A673 (cell line): Measurements from ENCODE around the gene TENT5A. TPM values are rescaled to one million over a fixed set of nuclear protein-coding genes. Genes with fewer than 3 reads are reported as not detected.

Experiments used
- Bru-seq: library from RNA; stranded (reverse); fragments of 400-500 nt; gene quantifications from one replicate; lab custom pipeline; 2021; lab: Mats Ljungman, UMichigan
- BruChase-seq, 2 experiments: library from RNA; stranded (reverse); fragments of 400-500 nt; gene quantifications; one replicate each; lab custom pipeline; 2021; lab: Mats Ljungman, UMichigan
- BruUV-seq: library from RNA; stranded (reverse); fragments of 400-500 nt; replicated peaks from 2 replicates; lab custom pipeline; 2021; lab: Mats Ljungman, UMichigan
- CTCF ChIA-PET: fragments of 300-600 bp; sonication (Branson Sonifier 250); formaldehyde crosslinking; loops from one replicate; lab custom pipeline; 2022; ENCODE audit warnings: antibody characterized with exemption; lab: Charles Lee
- POLR2A ChIA-PET: fragments of 300-600 bp; sonication (Branson Sonifier 250); formaldehyde crosslinking; loops from one replicate; lab custom pipeline; 2022; ENCODE audit warnings: antibody characterized with exemption; ENCODE audit not compliant: low non-redundant PET; lab: Charles Lee
- DNase-seq: peaks from one replicate; pipeline ENCODE4 v3.0.0-alpha.2; 2015; ENCODE audit warnings: low spot score
- H3K27ac ChIP-seq: fragments of 200-600 bp; sonication (generic); 2 replicates; pipeline ENCODE4 v1.5.1; 2016; ENCODE audit warnings: mixed run types, low read depth, mild to moderate bottlenecking, mixed read lengths, antibody characterized with exemption, low read length; ENCODE audit not compliant: poor library complexity, severe bottlenecking
- H3K27me3 ChIP-seq: fragments of 200-600 bp; sonication (generic); replicated peaks from 2 replicates; pipeline ENCODE4 v1.6.1; 2017; ENCODE audit warnings: mixed run types, low read depth, mild to moderate bottlenecking, mixed read lengths, antibody characterized with exemption, low read length; ENCODE audit not compliant: insufficient read depth, poor library complexity
- H3K36me3 ChIP-seq: fragments of 200-600 bp; sonication (generic); 2 replicates; pipeline ENCODE4 v1.6.1; 2016; ENCODE audit warnings: mixed run types, mild to moderate bottlenecking, mixed read lengths, antibody characterized with exemption, low read length; ENCODE audit not compliant: insufficient read depth, poor library complexity, severe bottlenecking
- H3K4me1 ChIP-seq: fragments of 200-600 bp; sonication (generic); 2 replicates; pipeline ENCODE4 v1.6.1; 2017; ENCODE audit warnings: mixed run types, mild to moderate bottlenecking, mixed read lengths, antibody characterized with exemption, low read length; ENCODE audit not compliant: insufficient read depth, poor library complexity, severe bottlenecking
- H3K4me3 ChIP-seq: fragments of 200-600 bp; sonication (generic); 2 replicates; pipeline ENCODE4 v1.5.1; 2016; ENCODE audit warnings: low read depth, mixed run types, mild to moderate bottlenecking, mixed read lengths, low read length; ENCODE audit not compliant: poor library complexity, severe bottlenecking
- H3K9me3 ChIP-seq: fragments of 200-600 bp; sonication (generic); 2 replicates; pipeline ENCODE4 v1.6.1; 2016; ENCODE audit warnings: mixed run types, low read depth, mild to moderate bottlenecking, mixed read lengths, antibody characterized with exemption, low read length; ENCODE audit not compliant: poor library complexity, severe bottlenecking
- CTCF ChIP-seq: fragments of 300-800, 200-600 bp; sonication (generic); conservative IDR thresholded peaks from 2 replicates; pipeline ENCODE4 v1.5.1; 2017; ENCODE audit warnings: low read depth, mild to moderate bottlenecking, antibody characterized with exemption, low read length, moderate library complexity, mixed read lengths
- EZH2 ChIP-seq: fragments of 200-600 bp; sonication (generic); IDR thresholded peaks from 2 replicates; pipeline ENCODE4 v1.6.1; 2017; ENCODE audit warnings: borderline replicate concordance, low read depth, mild to moderate bottlenecking, mixed read lengths, antibody characterized with exemption, low read length; ENCODE audit not compliant: poor library complexity, severe bottlenecking
- intact Hi-C: fragments of 100-400 bp; cut with micrococcal nuclease; formaldehyde crosslinking; loops from one replicate; pipeline ENCODE4 v1.10.0; 2022; ENCODE audit not compliant: unreplicated experiment
- long read RNA-seq: library from polyadenylated mRNA; stranded (forward); transcript quantifications from one replicate; pipeline ENCODE4 v2.0.0, GENCODE V29; 2022
- total RNA-seq: library from RNA; stranded (reverse); gene quantifications from 2 replicates; pipeline ENCODE4 v1.2.3, GENCODE V29; 2021

Gene TENT5A
- total RNA-seq (36.9 and 37.1 TPM in 2 replicates), Bru-seq, nascent RNA (percentile 98 among the genes with signal in this experiment), BruChase-seq, experiment 1, labeled RNA remaining after a 2-hour chase (percentile 100 among the genes with signal in this experiment), BruChase-seq, experiment 2, labeled RNA remaining after a 6-hour chase (percentile 88 among the genes with signal in this experiment)
- long read RNA-seq, full-length matches to known transcripts = 65 of 93 reads
- long read RNA-seq, partial matches to known transcripts = 9 of 93 reads
- long read RNA-seq, other reads (novel, unspliced or antisense) = 19 of 93 reads

- intact Hi-C loops = loop anchor here (2.0 to 5.0 kb wide), 11 partner anchors 140 to 1148 kb away; no protein-coding TSS in a partner anchor
- TF ChIP-seq EZH2 = no peak
- peak; percentile 46 for TF ChIP-seq CTCF
- no peaks in the 10 kb centered on the region for H3K9me3 ChIP-seq
- peak; percentile 94 for DNase-seq
- H3K27me3 ChIP-seq = no peaks in the 10 kb centered on the region
- peak within 1 kb of the TSS; percentile 82 for H3K27ac ChIP-seq
- peaks cover 23% of the 10 kb centered on the region for H3K4me1 ChIP-seq
- peaks cover 28% of the 10 kb centered on the region for H3K36me3 ChIP-seq
- H3K4me3 ChIP-seq = peak within 1 kb of the TSS; percentile 68
- BruUV-seq = no TSS peak
- POLR2A ChIA-PET = no interaction called here
- CTCF ChIA-PET = interaction anchor here (0.6 to 0.7 kb wide), 2 partner anchors 41 to 61 kb away, joined by 3 to 10 read pairs; no protein-coding TSS in a partner anchor
Observed at GRCh38 chr6:81752084-81752920, at the start of gene TENT5A. Gene TENT5A, minus strand, starts transcription at chr6:81752681. Its CDS starts 540 bp downstream, at chr6:81752141.

GRCh38 chr6:81801489-81801888 is 49.0 kb upstream of the TENT5A start:
- Histone ChIP-seq H3K4me3 (no peak overlapping the region), H3K4me1 (no peaks in the 10 kb centered on the region), H3K9me3 (no peaks in the 10 kb centered on the region), H3K27me3 (no peaks in the 10 kb centered on the region), H3K36me3 (no peaks in the 10 kb centered on the region), H3K27ac (no peak overlapping the region)
- no peak for DNase-seq
- BruUV-seq = no TSS peak
- ChIA-PET CTCF (no interaction called here), POLR2A (no interaction called here)
- TF ChIP-seq EZH2 (no peak), CTCF (no peak)
- intact Hi-C loops = no loop called here

GRCh38 chr6:81800666-81801065 is 48.2 kb upstream of the TENT5A start:
- H3K27me3 ChIP-seq = no peaks in the 10 kb centered on the region
- DNase-seq = no peak
- POLR2A ChIA-PET = no interaction called here
- no peak overlapping the region for H3K4me3 ChIP-seq
- no TSS peak for BruUV-seq
- peaks cover 3% of the 10 kb centered on the region for H3K9me3 ChIP-seq
- intact Hi-C loops = no loop called here
- no peaks in the 10 kb centered on the region for H3K36me3 ChIP-seq
- H3K4me1 ChIP-seq = no peaks in the 10 kb centered on the region
- CTCF ChIA-PET = no interaction called here
- TF ChIP-seq CTCF = no peak
- no peak for TF ChIP-seq EZH2
- H3K27ac ChIP-seq = no peak overlapping the region
